Astrocyte (in vitro differentiated cells and primary cell): Measurements from ENCODE around the gene FABP3. TPM values are rescaled to one million over a fixed set of nuclear protein-coding genes. Genes with fewer than 3 reads are reported as not detected.

ENCODE experiments used
- DNase-seq: peaks from one replicate; pipeline ENCODE4 v3.0.0-alpha.2; 2010; ENCODE audit warnings: low read depth
- FAIRE-seq: peaks from 2 replicates; lab custom pipeline; 2011; peaks lifted over from hg19 to GRCh38; lab: Jason Lieb, UNC
- H2AFZ ChIP-seq: 2 replicates; pipeline ENCODE4 v1.6.0; 2012; ENCODE audit warnings: low read depth, low read length, inconsistent platforms
- H3K27ac ChIP-seq: 2 replicates; pipeline ENCODE4 v1.5.1; 2011; ENCODE audit warnings: low read depth, low read length, inconsistent platforms
- H3K27me3 ChIP-seq: 2 replicates; pipeline ENCODE4 v1.6.0; 2011; ENCODE audit warnings: low read length, inconsistent platforms; ENCODE audit not compliant: insufficient read depth
- H3K36me3 ChIP-seq: 2 replicates; pipeline ENCODE4 v1.5.1; 2011; ENCODE audit warnings: low read length, inconsistent platforms; ENCODE audit not compliant: insufficient read depth
- H3K4me1 ChIP-seq: 2 replicates; pipeline ENCODE4 v1.5.1; 2011; ENCODE audit warnings: low read length, inconsistent platforms; ENCODE audit not compliant: insufficient read depth
- H3K4me2 ChIP-seq: 2 replicates; pipeline ENCODE4 v1.6.0; 2012; ENCODE audit warnings: low read length, inconsistent platforms
- H3K4me3 ChIP-seq: 2 replicates; pipeline ENCODE4 v1.5.1; 2011; ENCODE audit warnings: low read depth, mild to moderate bottlenecking, low read length, inconsistent platforms; ENCODE audit not compliant: insufficient read depth
- H3K79me2 ChIP-seq: 2 replicates; pipeline ENCODE4 v1.6.0; 2012; ENCODE audit warnings: mild to moderate bottlenecking, low read length, inconsistent platforms; ENCODE audit not compliant: insufficient read depth
- H3K9ac ChIP-seq: 2 replicates; pipeline ENCODE4 v1.6.0; 2012; ENCODE audit warnings: mild to moderate bottlenecking, low read length, inconsistent platforms
- H3K9me3 ChIP-seq: 2 replicates; pipeline ENCODE4 v1.5.1; 2012; ENCODE audit warnings: low read depth, mild to moderate bottlenecking, low read length, inconsistent platforms; ENCODE audit not compliant: insufficient read depth
- H4K20me1 ChIP-seq: 2 replicates; pipeline ENCODE4 v1.6.0; 2012; ENCODE audit warnings: low read length, inconsistent platforms; ENCODE audit not compliant: insufficient read depth
- H3K27ac Mint-ChIP-seq: one replicate; pipeline ENCODE4 v1.8.0; 2021; ENCODE audit warnings: mild to moderate bottlenecking, mixed read lengths; ENCODE audit not compliant: unreplicated experiment
- H3K27me3 Mint-ChIP-seq: one replicate; pipeline ENCODE4 v1.8.0; 2021; ENCODE audit warnings: low read depth, mixed read lengths; ENCODE audit not compliant: unreplicated experiment
- H3K36me3 Mint-ChIP-seq: one replicate; pipeline ENCODE4 v1.8.0; 2021; ENCODE audit warnings: low read depth, mixed read lengths; ENCODE audit not compliant: unreplicated experiment
- H3K4me1 Mint-ChIP-seq: one replicate; pipeline ENCODE4 v1.8.0; 2021; ENCODE audit warnings: low read depth, mixed read lengths; ENCODE audit not compliant: unreplicated experiment
- H3K4me3 Mint-ChIP-seq: one replicate; pipeline ENCODE4 v1.8.0; 2021; ENCODE audit warnings: mild to moderate bottlenecking, moderate library complexity, mixed read lengths; ENCODE audit not compliant: unreplicated experiment
- H3K9me3 Mint-ChIP-seq: one replicate; pipeline ENCODE4 v1.8.0; 2021; ENCODE audit warnings: mild to moderate bottlenecking, mixed read lengths; ENCODE audit not compliant: unreplicated experiment
- EZH2 ChIP-seq: IDR thresholded peaks from 2 replicates; pipeline ENCODE4 v1.6.1; 2012; ENCODE audit warnings: mild to moderate bottlenecking, low read length, inconsistent platforms; ENCODE audit not compliant: insufficient read depth
- total RNA-seq: library from RNA; stranded (reverse); gene quantifications from 2 replicates; pipeline ENCODE4 v1.2.1, GENCODE V29; 2021
- TF ChIP-seq, protein P1 (sequence below): IDR thresholded peaks from 2 replicates; pipeline ENCODE4 v1.5.1; 2011; ENCODE audit warnings: low read depth, mild to moderate bottlenecking, inconsistent platforms, low read length, moderate library complexity; ENCODE audit not compliant: insufficient read depth

Gene FABP3
- total RNA-seq, 1 donor from 2014 or later: 20.4 TPM

DNA sequence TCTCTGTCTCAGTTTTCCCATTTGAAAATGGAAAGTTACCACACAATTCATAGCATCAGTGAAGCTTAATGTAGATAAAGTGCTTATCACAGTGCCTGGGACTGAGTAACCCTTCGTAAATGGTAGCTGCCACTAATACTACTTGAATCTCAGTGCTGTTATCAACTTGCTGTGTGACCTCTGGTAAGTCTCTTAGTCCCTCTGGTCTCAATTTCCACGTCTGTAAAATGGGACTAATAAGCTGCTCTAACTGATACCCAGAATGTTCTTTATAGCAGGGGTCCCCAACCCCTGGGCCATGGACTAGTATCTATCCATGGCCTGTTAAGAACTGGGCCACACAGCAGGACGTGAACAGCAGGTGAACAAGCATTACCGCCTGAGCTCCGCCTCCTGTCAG lies 47.8 kb upstream of the FABP3 start:
- Mint-ChIP-seq H3K4me3 (no peak overlapping the region), H3K27me3 (peaks cover 2% of the 10 kb centered on the region), H3K27ac (no peak overlapping the region), H3K4me1 (peaks cover 14% of the 10 kb centered on the region), H3K9me3 (no peaks in the 10 kb centered on the region), H3K36me3 (peaks cover under 1% of the 10 kb centered on the region)
- H3K27ac ChIP-seq: no peak overlapping the region
- H3K36me3 ChIP-seq: no peaks in the 10 kb centered on the region
- H3K4me2 ChIP-seq: no peak overlapping the region
- peaks cover 14% of the 10 kb centered on the region for H4K20me1 ChIP-seq
- TF ChIP-seq, protein P1, sequence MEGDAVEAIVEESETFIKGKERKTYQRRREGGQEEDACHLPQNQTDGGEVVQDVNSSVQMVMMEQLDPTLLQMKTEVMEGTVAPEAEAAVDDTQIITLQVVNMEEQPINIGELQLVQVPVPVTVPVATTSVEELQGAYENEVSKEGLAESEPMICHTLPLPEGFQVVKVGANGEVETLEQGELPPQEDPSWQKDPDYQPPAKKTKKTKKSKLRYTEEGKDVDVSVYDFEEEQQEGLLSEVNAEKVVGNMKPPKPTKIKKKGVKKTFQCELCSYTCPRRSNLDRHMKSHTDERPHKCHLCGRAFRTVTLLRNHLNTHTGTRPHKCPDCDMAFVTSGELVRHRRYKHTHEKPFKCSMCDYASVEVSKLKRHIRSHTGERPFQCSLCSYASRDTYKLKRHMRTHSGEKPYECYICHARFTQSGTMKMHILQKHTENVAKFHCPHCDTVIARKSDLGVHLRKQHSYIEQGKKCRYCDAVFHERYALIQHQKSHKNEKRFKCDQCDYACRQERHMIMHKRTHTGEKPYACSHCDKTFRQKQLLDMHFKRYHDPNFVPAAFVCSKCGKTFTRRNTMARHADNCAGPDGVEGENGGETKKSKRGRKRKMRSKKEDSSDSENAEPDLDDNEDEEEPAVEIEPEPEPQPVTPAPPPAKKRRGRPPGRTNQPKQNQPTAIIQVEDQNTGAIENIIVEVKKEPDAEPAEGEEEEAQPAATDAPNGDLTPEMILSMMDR: no peak
- TF ChIP-seq EZH2: no peak
- no peak overlapping the region for H3K4me3 ChIP-seq
- no peak overlapping the region for H2AFZ ChIP-seq
- FAIRE-seq (no peak), DNase-seq (no peak)
- H3K9me3 ChIP-seq: no peaks in the 10 kb centered on the region
- no peak overlapping the region for H3K9ac ChIP-seq
- no peaks in the 10 kb centered on the region for H3K79me2 ChIP-seq
- no peaks in the 10 kb centered on the region for H3K4me1 ChIP-seq
- H3K27me3 ChIP-seq: no peaks in the 10 kb centered on the region

DNA sequence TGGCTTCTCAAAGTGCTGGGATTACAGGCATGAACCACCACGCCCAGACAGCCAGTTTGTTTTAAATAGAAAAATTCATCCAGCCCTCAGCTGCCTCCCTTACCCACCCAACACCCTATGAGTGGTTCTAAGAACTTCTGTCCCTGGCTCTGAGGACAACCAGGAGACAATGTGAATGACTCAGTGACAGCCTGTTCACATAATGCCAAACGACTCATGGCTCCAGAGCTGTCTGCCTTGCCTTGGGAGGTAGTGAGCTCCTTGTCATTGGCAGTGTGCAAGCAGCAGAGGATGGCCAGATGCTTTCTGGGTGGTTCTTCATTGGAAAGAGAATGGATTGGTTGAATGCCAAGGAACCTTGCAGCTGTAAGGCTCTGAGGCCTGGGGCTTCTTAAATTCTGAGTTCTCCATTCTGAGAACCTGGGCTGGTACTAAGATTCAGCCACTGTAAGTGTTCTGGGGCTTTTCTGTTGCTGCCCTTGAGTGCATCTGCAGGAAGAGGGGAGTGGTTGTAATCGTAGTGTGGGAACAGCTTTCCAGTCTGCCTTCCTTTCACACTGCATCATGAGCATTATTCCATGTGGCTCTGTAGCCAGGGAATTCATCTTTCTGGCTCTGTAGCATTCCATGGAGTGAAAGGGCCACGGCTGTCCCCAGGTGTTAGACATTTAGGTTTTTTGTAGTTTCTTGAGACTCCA lies 45.9 kb upstream of the FABP3 start:
- DNase-seq (no peak), FAIRE-seq (no peak)
- TF ChIP-seq, protein P1: no peak
- TF ChIP-seq EZH2: no peak
- no peak overlapping the region for H2AFZ ChIP-seq
- Mint-ChIP-seq H3K27me3 (peaks cover 2% of the 10 kb centered on the region), H3K4me1 (peaks cover 20% of the 10 kb centered on the region), H3K9me3 (no peaks in the 10 kb centered on the region), H3K4me3 (no peak overlapping the region), H3K36me3 (peaks cover 5% of the 10 kb centered on the region), H3K27ac (no peak overlapping the region)
- peaks cover 20% of the 10 kb centered on the region for H4K20me1 ChIP-seq
- H3K4me1 ChIP-seq: no peaks in the 10 kb centered on the region
- no peaks in the 10 kb centered on the region for H3K9me3 ChIP-seq
- H3K4me3 ChIP-seq: no peak overlapping the region
- H3K27me3 ChIP-seq: peaks cover 2% of the 10 kb centered on the region
- H3K36me3 ChIP-seq: no peaks in the 10 kb centered on the region
- H3K79me2 ChIP-seq: peaks cover 4% of the 10 kb centered on the region
- H3K27ac ChIP-seq: no peak overlapping the region
- H3K4me2 ChIP-seq: no peak overlapping the region
- H3K9ac ChIP-seq: no peak overlapping the region

DNA sequence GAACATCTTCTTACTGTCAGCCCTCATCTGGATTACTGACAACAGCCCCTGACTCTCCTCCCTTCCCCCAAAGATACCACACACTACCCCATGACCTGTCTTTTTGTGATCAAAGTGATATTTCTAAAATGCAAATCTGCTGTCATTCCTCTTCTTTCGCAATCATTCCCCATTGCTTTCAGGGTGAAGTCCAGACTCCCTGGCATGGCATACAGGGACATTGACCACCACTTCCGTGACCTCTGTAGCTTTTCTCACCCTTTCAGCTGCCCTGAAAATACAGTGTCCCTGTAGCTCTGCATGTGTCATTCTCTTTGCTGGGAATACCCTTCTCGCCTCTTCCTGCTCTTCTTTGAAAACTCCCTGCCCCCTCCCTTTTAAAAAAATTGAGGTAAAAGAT lies 44.3 kb upstream of the FABP3 start:
- Mint-ChIP-seq H3K9me3 (no peaks in the 10 kb centered on the region), H3K27me3 (peaks cover 8% of the 10 kb centered on the region), H3K4me1 (peaks cover 17% of the 10 kb centered on the region), H3K4me3 (peak overlapping the region; percentile 34), H3K36me3 (peaks cover 5% of the 10 kb centered on the region), H3K27ac (no peak overlapping the region)
- no peak for TF ChIP-seq EZH2
- TF ChIP-seq, protein P1: no peak
- Histone ChIP-seq H3K4me2 (no peak overlapping the region), H3K27me3 (peaks cover 9% of the 10 kb centered on the region), H3K36me3 (no peaks in the 10 kb centered on the region), H3K9me3 (no peaks in the 10 kb centered on the region), H3K4me3 (no peak overlapping the region), H3K79me2 (peaks cover 6% of the 10 kb centered on the region), H4K20me1 (peaks cover 10% of the 10 kb centered on the region), H2AFZ (no peak overlapping the region), H3K9ac (no peak overlapping the region), H3K27ac (no peak overlapping the region), H3K4me1 (peaks cover 4% of the 10 kb centered on the region)
- DNase-seq (no peak), FAIRE-seq (no peak)
